ENCODE measurements around the gene GLI2.

DNA sequence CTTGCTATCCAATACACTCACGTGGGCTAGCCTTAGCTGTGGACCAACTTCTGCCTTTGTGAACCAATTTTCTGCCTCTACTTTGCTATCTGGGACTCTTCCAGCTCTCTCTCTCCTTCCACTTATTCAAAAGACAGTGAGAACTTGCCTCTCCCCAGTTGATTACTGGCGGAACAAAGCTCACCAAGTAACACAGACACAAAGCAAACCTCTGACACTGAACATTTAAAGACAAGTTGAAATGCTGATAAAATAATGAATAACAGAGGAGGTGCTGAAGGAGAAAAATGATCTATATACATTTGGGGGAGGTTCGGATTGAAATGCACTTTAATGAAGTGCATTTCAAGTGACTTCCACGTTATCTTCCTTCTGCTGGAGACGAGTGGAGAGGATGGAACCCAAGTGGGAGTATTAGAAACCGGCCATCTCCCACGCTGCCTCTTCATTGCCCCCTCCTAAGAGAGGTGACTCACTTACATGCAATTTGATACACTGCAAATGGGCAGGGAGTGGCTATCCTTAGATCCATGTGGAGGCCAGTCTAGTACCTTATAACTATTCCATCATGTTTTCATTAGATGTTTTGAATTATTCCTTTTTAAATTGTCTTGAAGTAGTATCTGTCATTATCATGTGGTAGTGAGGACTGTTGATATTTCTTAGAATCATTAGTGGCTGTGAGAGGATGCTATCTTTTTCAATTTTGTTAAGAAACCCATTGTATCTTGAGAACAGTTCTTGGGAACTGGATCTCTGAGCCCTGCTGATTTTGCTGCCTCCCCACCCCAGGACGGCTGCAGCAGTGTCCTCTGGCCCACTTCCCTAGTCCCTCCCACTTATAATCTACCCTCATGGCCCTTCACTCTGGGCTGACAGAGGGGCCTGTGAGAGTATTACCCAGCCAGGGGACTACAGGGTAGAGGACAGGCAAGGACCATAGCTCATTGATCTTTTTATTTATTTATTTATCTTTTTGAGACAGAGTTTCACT is 6.0 kb upstream of the GLI2 start:
- TF ChIP-seq, protein P1, sequence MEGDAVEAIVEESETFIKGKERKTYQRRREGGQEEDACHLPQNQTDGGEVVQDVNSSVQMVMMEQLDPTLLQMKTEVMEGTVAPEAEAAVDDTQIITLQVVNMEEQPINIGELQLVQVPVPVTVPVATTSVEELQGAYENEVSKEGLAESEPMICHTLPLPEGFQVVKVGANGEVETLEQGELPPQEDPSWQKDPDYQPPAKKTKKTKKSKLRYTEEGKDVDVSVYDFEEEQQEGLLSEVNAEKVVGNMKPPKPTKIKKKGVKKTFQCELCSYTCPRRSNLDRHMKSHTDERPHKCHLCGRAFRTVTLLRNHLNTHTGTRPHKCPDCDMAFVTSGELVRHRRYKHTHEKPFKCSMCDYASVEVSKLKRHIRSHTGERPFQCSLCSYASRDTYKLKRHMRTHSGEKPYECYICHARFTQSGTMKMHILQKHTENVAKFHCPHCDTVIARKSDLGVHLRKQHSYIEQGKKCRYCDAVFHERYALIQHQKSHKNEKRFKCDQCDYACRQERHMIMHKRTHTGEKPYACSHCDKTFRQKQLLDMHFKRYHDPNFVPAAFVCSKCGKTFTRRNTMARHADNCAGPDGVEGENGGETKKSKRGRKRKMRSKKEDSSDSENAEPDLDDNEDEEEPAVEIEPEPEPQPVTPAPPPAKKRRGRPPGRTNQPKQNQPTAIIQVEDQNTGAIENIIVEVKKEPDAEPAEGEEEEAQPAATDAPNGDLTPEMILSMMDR (conservative IDR thresholded peaks at IDR 0.05), result no peak
- TF ChIP-seq EZH2 (IDR thresholded peaks at IDR 0.05; ENCODE audit: low read depth), result no peak

Data from PC-9 (cell line).